A549 (cell line): ENCODE measurements around the gene CYP26C1. TPM values are rescaled to one million over a fixed set of nuclear protein-coding genes. Genes with fewer than 3 reads are reported as not detected.

Experiments used
- ATAC-seq, 2 experiments: fragments of 200-7000 bp in 1 of 2; fragments of >200 bp in 1 of 2; cut with Nextera tagmentation in 1 of 2; cut with Tn5 transposase in 1 of 2; 3 replicates each; pipeline versions ENCODE4 v1.8.0 to v1.9.1; 2018 to 2020; ENCODE audit warnings: mild to moderate bottlenecking in 1 of 2, moderate library complexity in 1 of 2
- CTCF ChIA-PET: fragments of 300-600 bp; sonication (Branson Sonifier 250); formaldehyde crosslinking; extraction: SDS; loops from one replicate; lab custom pipeline; 2021; ENCODE audit warnings: antibody characterized with exemption, inconsistent platforms; lab: Yijun Ruan, JAX
- POLR2A ChIA-PET: fragments of 350-600 bp; formaldehyde crosslinking; extraction: SDS; loops from one replicate; lab custom pipeline; 2021; ENCODE audit warnings: antibody characterized with exemption, inconsistent platforms; lab: Yijun Ruan, JAX
- DNase-seq, 2 experiments: peaks; one replicate each; pipeline versions ENCODE4 v3.0.0 to v3.0.0-alpha.2; 2011 to 2016; ENCODE audit warnings: low read depth in 1 of 2, low spot score in 1 of 2
- FAIRE-seq: peaks from 2 replicates; lab custom pipeline; 2011; peaks lifted over from hg19 to GRCh38; lab: Jason Lieb, UNC
- H3K27ac ChIP-seq, 2 experiments: fragments of >200 bp; sonication (Bioruptor Twin); formaldehyde crosslinking; 3 replicates each; pipeline ENCODE4 v1.5.1; 2016 to 2017
- H3K4me1 ChIP-seq: fragments of >200 bp; sonication (Bioruptor Twin); formaldehyde crosslinking; 3 replicates; pipeline ENCODE4 v1.6.1; 2016
- H3K4me2 ChIP-seq: fragments of >200 bp; sonication (Bioruptor Twin); formaldehyde crosslinking; 3 replicates; pipeline ENCODE4 v1.6.1; 2016
- H3K4me3 ChIP-seq: fragments of >200 bp; sonication (Bioruptor Twin); formaldehyde crosslinking; 3 replicates; pipeline ENCODE4 v1.5.1; 2016
- H3K9me3 ChIP-seq: fragments of >200 bp; sonication (Bioruptor Twin); formaldehyde crosslinking; 3 replicates; pipeline ENCODE4 v1.6.1; 2016
- CEBPB ChIP-seq, 2 experiments: fragments of >200 bp in 1 of 2; sonication (Bioruptor Twin) in 1 of 2; formaldehyde crosslinking in 1 of 2; IDR thresholded peaks; 2 replicates each; pipeline ENCODE4 v1.6.1; 2012 to 2016
- CHD2 ChIP-seq: fragments of 150-350 bp; IDR thresholded peaks from 2 replicates; pipeline ENCODE4 v1.6.1; 2014; ENCODE audit warnings: low read length; ENCODE audit not compliant: partially characterized antibody
- EHF ChIP-seq: fragments of 250-450 bp; sonication (Bioruptor Pico); IDR thresholded peaks from 2 replicates; pipeline ENCODE4 v1.5.0; 2020; ENCODE audit warnings: mild to moderate bottlenecking
- EHMT2 ChIP-seq: fragments of 200-600 bp; sonication (generic); IDR thresholded peaks from 2 replicates; pipeline ENCODE4 v1.6.1; 2016; ENCODE audit warnings: antibody characterized with exemption, low read depth, mild to moderate bottlenecking, moderate library complexity
- FOSB ChIP-seq: fragments of 250-450 bp; sonication (Bioruptor Pico); IDR thresholded peaks from 2 replicates; pipeline ENCODE4 v1.5.0; 2020; ENCODE audit warnings: mild to moderate bottlenecking, moderate library complexity
- HOXB13 ChIP-seq: fragments of 250-450 bp; sonication (Bioruptor Pico); IDR thresholded peaks from 2 replicates; pipeline ENCODE4 v1.5.0; 2020; ENCODE audit warnings: low read depth, mild to moderate bottlenecking, moderate library complexity
- HOXB5 ChIP-seq: fragments of 250-450 bp; sonication (Bioruptor Pico); IDR thresholded peaks from 2 replicates; pipeline ENCODE4 v1.5.0; 2020; ENCODE audit warnings: mild to moderate bottlenecking, moderate library complexity
- JUNB ChIP-seq: fragments of >200 bp; sonication (Bioruptor Twin); formaldehyde crosslinking; IDR thresholded peaks from 2 replicates; pipeline ENCODE4 v1.6.1; 2016
- KDM1A ChIP-seq: fragments of 200-600 bp; sonication (generic); IDR thresholded peaks from 2 replicates; pipeline ENCODE4 v1.6.1; 2016; ENCODE audit warnings: low read depth, mild to moderate bottlenecking
- MAFK ChIP-seq: fragments of 450-650 bp; IDR thresholded peaks from 2 replicates; pipeline ENCODE4 v1.6.1; 2014; ENCODE audit not compliant: partially characterized antibody
- POLR2A ChIP-seq: IDR thresholded peaks from 2 replicates; pipeline ENCODE4 v1.6.1; 2012; ENCODE audit warnings: mild to moderate bottlenecking, low read length
- POLR2AphosphoS2 ChIP-seq: conservative IDR thresholded peaks from 2 replicates; pipeline ENCODE4 v1.6.1; 2012; ENCODE audit warnings: low read length, improper control_type of control experiment, inconsistent platforms
- RCOR1 ChIP-seq: fragments of 150-350 bp; IDR thresholded peaks from 2 replicates; pipeline ENCODE4 v1.6.1; 2014; ENCODE audit warnings: antibody characterized with exemption, low read length, low read depth
- RFX5 ChIP-seq: fragments of 450-650 bp; IDR thresholded peaks from 2 replicates; pipeline ENCODE4 v1.7.1; 2014; ENCODE audit warnings: antibody characterized with exemption, mild to moderate bottlenecking, moderate library complexity
- SMC3 ChIP-seq: fragments of >200 bp; sonication (Bioruptor Twin); formaldehyde crosslinking; IDR thresholded peaks from 3 replicates; pipeline ENCODE4 v1.6.1; 2018; ENCODE audit warnings: inconsistent platforms
- TP53 ChIP-seq: fragments of 250-450 bp; sonication (Bioruptor Pico); IDR thresholded peaks from 2 replicates; pipeline ENCODE4 v1.5.0; 2021; ENCODE audit warnings: mild to moderate bottlenecking, moderate library complexity
- ZFP36 ChIP-seq: fragments of 450-650 bp; IDR thresholded peaks from 2 replicates; pipeline ENCODE4 v1.6.1; 2014; ENCODE audit warnings: borderline replicate concordance; ENCODE audit not compliant: partially characterized antibody
- ZNF302 ChIP-seq: fragments of 250-450 bp; sonication (Bioruptor Pico); IDR thresholded peaks from 2 replicates; pipeline ENCODE4 v1.9.0; 2021; ENCODE audit warnings: inconsistent platforms, mild to moderate bottlenecking, moderate library complexity
- WGBS: methylation state at CpG from one replicate; pipeline ENCODE4 v1.1.6; 2017; ENCODE audit errors: missing lambda C conversion rate; 5-methylcytosine and 5-hydroxymethylcytosine counted together
- polyA plus RNA-seq, 4 experiments: library from polyadenylated mRNA; depleted of rRNA in 3 of 4; stranded (reverse); fragments of >200 nt; fragmentation: RNase III in 1 of 4; extraction: RNeasy Plus Mini Kit Qiagen cat#74134 plus additional on column Dnase treatment in 1 of 4; gene quantifications; 2 replicates in 3 of 4; 3 replicates in 1 of 4; pipeline ENCODE4 v1.2.3, GENCODE V29; 2011 to 2017
- TF ChIP-seq, protein P1 (sequence below): fragments of >200 bp; sonication (Bioruptor Twin); formaldehyde crosslinking; IDR thresholded peaks from 3 replicates; pipeline ENCODE4 v1.5.1; 2016
- TF ChIP-seq, protein P2 (sequence below): fragments of 150-350 bp; IDR thresholded peaks from 2 replicates; pipeline ENCODE4 v1.6.1; 2014; ENCODE audit warnings: low read depth, mild to moderate bottlenecking, low read length
- TF ChIP-seq, protein P3 (sequence below): fragments of 250-450 bp; sonication (Bioruptor Pico); IDR thresholded peaks from 2 replicates; pipeline ENCODE4 v1.5.0; 2020; ENCODE audit warnings: low read depth, mild to moderate bottlenecking, moderate library complexity
- TF ChIP-seq, protein P4 (sequence below): IDR thresholded peaks from 2 replicates; pipeline ENCODE4 v1.6.1; 2012; ENCODE audit warnings: low read depth, borderline replicate concordance

CYP26C1 gene
- polyA plus RNA-seq, 2 of the 4 experiments (the other 2 are of a cell fraction) = not detected

DNA sequence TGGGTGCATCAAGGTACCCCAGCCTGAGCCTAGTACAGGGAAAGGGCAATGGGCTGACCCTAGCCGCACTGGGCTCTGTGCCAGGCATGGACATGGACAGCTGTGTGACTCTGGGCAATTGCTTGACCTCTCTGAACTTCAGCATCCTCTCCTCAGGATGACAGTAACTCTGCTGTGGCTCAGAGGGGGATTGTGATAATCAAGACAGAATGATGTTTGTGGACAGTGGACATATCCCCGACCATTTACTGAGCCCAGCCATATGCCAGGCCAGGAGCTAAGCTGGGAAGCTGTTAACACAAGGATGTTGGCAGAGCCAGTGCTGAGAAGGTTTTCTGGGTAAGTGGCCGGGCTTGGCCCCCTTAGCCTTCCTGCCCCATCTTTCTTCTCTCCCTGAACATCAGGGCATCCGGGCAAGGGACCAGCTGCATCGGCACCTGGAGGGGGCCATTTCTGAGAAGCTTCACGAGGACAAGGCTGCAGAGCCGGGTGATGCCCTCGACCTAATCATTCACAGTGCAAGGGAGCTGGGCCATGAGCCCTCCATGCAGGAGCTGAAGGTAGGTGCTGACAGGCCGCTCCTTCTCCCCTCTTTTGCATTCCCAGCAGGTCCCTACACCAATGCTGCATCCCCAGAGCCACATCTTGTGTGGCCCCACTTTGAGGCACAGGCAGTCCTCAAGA, 3.5 kb downstream of the CYP26C1 start:
- Histone ChIP-seq H3K27ac (no peak overlapping the region), H3K4me3 (no peak overlapping the region), H3K4me2 (no peak overlapping the region)
- DNase-seq = no peak
- no peak for FAIRE-seq
- POLR2A ChIA-PET = no interaction called here
- CTCF ChIA-PET = interaction anchor here (0.8 to 3.5 kb wide), 8 partner anchors 9 to 448 kb away, joined by 3 to 17 read pairs (median 4); partner anchors contain the start of gene CYP26A1
- 85% methylated on average over 3 of the region's 9 CpGs for WGBS
- TF ChIP-seq POLR2A = no peak
- TF ChIP-seq ZFP36 = peak; percentile 36
- TF ChIP-seq, all 56 proteins: peak for 1
- ATAC-seq = no peak
- no peaks in the 10 kb centered on the region for H3K9me3 ChIP-seq
- no peaks in the 10 kb centered on the region for H3K4me1 ChIP-seq

DNA sequence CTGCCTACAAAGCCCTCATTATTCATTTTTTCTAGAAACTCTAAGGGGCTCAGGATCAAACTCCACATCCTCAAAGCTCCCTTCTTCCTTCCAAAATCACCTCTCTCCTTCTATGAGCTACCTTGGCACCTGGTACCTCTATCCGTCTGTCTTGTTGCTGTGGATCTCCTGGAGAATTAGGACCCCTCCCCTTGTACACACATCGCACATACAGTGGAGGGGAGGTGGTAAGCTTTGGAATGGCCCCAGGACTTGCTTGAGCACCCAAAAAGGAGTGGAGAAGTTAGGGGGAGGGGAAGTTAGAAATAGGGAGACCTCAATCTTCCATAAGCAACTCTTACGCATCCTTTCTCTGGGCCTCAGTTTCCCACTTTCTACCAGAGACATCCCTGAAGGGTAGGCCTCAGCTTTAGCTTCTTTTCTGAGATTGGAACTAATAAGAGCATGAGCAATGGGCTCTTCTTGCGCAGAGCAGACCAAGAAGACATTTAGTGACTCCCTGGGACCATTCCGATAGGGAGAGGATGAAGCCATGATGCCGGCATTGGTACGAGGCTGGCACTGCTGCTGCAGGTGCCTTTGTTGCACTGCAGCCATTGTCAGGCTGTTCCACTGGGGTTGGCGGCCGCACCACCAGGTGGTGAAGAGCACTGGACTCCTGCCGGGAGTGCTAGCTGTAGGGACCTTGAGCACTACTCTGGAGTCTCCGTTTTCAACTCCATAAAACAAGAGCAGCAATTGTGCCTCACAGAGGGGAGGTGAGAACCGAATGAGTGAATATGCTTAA, 4.5 kb downstream of the CYP26C1 start:
- Histone ChIP-seq H3K27ac (no peak overlapping the region), H3K4me1 (no peaks in the 10 kb centered on the region), H3K4me2 (no peak overlapping the region), H3K9me3 (no peaks in the 10 kb centered on the region), H3K4me3 (no peak overlapping the region)
- ATAC-seq (no peak), DNase-seq (no peak), FAIRE-seq (no peak)
- WGBS = 93% methylated on average over 12 of the region's 12 CpGs
- ChIA-PET POLR2A (no interaction called here), CTCF (interaction anchor here (1.2 to 3.5 kb wide), 5 partner anchors 8 to 447 kb away, joined by 4 to 17 read pairs (median 8); partner anchors contain the start of gene CYP26A1)
- TF ChIP-seq KDM1A = no peak
- no peak for TF ChIP-seq CEBPB (IDR thresholded peaks at IDR 0.05)
- TF ChIP-seq, protein P1, sequence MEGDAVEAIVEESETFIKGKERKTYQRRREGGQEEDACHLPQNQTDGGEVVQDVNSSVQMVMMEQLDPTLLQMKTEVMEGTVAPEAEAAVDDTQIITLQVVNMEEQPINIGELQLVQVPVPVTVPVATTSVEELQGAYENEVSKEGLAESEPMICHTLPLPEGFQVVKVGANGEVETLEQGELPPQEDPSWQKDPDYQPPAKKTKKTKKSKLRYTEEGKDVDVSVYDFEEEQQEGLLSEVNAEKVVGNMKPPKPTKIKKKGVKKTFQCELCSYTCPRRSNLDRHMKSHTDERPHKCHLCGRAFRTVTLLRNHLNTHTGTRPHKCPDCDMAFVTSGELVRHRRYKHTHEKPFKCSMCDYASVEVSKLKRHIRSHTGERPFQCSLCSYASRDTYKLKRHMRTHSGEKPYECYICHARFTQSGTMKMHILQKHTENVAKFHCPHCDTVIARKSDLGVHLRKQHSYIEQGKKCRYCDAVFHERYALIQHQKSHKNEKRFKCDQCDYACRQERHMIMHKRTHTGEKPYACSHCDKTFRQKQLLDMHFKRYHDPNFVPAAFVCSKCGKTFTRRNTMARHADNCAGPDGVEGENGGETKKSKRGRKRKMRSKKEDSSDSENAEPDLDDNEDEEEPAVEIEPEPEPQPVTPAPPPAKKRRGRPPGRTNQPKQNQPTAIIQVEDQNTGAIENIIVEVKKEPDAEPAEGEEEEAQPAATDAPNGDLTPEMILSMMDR = no peak
- no peak for TF ChIP-seq CHD2
- no peak for TF ChIP-seq RFX5
- no peak for TF ChIP-seq RCOR1
- TF ChIP-seq FOSB (CRISPR knock-in tag) = no peak
- TF ChIP-seq, protein P2, sequence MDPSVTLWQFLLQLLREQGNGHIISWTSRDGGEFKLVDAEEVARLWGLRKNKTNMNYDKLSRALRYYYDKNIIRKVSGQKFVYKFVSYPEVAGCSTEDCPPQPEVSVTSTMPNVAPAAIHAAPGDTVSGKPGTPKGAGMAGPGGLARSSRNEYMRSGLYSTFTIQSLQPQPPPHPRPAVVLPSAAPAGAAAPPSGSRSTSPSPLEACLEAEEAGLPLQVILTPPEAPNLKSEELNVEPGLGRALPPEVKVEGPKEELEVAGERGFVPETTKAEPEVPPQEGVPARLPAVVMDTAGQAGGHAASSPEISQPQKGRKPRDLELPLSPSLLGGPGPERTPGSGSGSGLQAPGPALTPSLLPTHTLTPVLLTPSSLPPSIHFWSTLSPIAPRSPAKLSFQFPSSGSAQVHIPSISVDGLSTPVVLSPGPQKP = no peak
- TF ChIP-seq EHMT2 = no peak
- TF ChIP-seq, protein P3, sequence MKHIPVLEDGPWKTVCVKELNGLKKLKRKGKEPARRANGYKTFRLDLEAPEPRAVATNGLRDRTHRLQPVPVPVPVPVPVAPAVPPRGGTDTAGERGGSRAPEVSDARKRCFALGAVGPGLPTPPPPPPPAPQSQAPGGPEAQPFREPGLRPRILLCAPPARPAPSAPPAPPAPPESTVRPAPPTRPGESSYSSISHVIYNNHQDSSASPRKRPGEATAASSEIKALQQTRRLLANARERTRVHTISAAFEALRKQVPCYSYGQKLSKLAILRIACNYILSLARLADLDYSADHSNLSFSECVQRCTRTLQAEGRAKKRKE (CRISPR knock-in tag) = no peak
- no peak for TF ChIP-seq JUNB
- no peak for TF ChIP-seq MAFK
- TF ChIP-seq SMC3 = no peak
- no peak for TF ChIP-seq ZNF302 (CRISPR knock-in tag)
- no peak for TF ChIP-seq HOXB5 (CRISPR knock-in tag)
- TF ChIP-seq EHF (CRISPR knock-in tag) = no peak
- no peak for TF ChIP-seq TP53
- no peak for TF ChIP-seq POLR2AphosphoS2
- no peak for TF ChIP-seq HOXB13 (CRISPR knock-in tag)
- TF ChIP-seq, protein P4, sequence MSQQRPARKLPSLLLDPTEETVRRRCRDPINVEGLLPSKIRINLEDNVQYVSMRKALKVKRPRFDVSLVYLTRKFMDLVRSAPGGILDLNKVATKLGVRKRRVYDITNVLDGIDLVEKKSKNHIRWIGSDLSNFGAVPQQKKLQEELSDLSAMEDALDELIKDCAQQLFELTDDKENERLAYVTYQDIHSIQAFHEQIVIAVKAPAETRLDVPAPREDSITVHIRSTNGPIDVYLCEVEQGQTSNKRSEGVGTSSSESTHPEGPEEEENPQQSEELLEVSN = no peak
